ENCODE data around the gene ADRA2A.

Gene ADRA2A

DNA sequence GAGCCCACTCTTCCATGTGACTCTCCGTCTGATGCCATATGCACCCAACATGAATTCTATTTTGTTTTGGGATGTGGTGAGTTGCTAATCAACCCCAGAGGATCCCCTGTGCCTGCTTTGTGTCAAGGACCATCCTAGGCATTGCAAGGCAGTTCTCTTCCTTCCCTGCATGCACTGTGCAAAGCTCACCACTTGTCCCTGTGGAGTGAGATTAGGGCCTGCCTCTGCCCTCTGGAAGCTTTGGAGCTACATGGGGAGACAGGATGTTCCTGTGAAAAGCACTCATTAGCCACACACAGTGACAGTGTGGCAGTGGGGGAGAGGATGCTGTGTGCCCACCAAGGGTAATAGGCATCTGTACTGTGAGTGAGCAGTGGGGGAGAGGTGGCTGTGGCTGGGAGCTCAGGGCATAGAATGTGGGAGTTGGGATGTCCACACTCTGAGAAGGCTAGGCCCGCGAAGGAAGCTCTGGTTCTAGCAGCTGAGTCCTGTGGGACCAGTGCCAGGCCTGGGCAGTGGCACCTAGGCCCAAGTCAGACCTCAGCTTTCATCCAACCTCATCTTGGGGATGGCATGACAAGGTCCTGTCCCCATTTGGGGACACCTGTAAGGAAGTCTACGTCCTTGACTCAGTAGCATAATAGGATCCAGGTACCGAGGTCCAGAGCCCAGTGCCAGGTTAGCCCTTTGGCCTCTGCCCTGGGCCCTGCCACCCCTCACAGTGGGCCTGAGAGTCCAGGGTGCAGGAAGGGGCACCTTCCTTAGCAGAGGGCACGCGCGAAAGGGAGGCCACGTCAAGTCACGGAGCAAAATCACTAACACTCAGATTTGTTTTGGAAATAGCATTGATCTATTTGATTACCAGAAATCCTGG lies 6.6 kb downstream of the ADRA2A start:
- no peak for DNase-seq (ENCODE audit: low read depth in 2 of 2)

DNA sequence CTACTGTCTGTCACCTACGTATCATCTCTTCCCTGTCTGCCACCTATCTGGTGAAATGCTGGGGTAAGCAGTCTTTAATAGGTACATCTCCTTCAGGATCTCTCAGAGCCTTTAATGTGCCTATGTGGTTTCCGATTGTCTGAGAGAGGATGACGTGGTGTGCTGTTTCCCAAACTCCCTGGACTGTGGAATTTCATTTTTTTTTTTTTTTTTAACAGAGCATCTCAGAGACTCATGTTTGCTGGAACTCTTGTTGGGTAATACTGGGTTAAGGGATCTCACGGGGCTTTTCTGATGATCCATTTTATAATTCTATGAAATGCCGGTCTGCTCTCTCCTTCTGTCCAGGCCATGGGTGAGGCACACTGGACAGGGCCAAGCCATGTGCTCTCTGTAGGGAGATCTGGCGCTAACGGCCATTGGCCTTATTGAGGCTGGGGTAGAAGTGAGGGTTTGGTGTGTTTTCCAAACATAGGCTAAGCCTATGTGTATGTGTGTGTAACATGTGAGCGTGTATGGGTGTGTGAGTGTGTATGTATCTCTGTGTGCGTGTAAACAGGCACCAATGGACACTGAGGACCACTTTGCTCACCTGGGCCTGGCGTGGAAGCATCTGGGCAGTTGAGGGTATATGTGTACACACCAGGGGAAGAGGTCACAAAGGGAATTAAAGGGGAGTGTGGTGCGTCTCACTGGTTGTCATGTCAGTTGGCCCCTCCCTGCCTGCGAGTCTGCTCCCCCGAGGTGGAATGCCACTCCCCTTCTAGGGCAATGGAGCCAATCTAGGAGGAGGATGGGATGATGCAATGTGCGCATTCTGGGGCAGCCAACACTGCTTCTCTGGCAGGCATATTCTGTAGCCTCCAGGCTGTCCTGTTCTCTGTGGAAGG lies 7.8 kb downstream of the ADRA2A start:
- DNase-seq (ENCODE audit: low read depth in 2 of 2) = no peak

DNA sequence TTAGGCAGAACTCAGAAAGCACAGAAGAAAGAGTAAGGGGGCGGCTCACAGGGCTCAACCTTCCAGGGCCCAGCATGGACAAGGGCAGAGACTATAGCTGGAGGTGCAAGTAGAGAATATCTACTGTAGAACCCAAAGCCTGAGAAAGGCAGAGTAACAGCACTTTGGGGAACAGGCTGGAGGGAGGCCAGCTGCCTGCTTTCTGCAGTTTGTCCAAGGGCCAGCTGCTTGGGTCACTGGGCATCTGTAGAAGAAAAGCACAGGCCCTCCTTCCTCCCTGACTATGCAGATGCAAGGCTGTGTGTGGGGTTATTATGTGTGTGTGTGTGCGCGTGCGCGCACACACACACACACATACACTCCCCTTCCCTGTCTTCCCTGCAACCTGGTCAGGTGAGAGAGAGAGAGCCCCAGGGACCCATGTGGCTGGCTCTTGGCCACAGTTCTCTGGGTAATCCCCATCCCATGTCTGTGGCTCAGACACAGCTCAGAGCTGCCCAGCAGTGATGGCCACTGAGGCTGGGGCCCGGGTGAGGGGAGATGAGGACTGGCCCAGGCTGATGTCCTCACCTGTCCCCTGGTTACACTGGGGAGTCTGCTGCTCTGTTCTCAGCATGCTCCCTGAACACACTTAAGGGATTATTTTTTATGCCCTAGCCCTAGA lies 9.0 kb downstream of the ADRA2A start:
- no peak for DNase-seq (ENCODE audit: low read depth in 2 of 2)

DNA sequence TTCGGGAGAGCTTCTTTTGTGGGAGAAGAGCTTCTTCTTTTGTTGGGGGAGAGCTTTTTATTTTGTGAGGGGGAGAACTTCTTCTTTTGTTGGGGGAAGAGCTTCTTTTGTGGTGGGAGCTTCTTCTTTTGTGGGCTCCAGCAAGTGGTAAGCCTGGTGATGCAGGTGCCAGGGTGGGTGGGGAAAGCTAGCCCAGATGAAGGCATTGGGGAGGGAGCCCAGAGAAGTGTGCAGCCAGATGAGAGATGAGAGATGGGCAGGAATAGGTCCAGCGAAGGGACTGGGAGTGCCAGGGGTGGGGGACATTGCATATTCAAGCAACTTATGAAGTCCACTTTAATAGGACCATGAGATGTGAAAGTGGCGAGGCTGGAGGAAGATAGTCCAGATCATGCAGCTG lies 9.7 kb downstream of the ADRA2A start:
- no peak for DNase-seq (ENCODE audit: low read depth in 2 of 2)

DNA sequence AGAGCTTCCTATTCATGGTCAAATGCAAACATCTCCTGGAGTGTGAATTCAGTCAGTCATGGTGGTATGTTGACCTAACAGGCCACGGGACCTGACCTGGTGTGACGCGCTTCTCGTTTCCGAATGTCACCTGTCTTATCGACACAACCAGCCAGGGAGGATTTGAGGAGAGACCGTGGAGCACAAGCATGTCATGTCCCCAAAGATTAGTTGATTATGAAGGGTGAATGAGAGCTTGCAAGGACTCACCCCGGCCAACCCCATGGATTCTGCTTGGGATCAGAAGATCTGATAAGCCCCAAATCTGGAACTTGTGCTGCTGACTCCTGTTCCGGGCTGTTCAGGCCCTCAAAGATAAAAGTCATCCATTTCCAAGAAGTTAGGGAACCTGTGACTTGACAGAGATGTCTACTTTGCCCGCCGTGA lies 10.5 kb downstream of the ADRA2A start:
- DNase-seq (ENCODE audit: low read depth in 2 of 2) = no peak

DNA sequence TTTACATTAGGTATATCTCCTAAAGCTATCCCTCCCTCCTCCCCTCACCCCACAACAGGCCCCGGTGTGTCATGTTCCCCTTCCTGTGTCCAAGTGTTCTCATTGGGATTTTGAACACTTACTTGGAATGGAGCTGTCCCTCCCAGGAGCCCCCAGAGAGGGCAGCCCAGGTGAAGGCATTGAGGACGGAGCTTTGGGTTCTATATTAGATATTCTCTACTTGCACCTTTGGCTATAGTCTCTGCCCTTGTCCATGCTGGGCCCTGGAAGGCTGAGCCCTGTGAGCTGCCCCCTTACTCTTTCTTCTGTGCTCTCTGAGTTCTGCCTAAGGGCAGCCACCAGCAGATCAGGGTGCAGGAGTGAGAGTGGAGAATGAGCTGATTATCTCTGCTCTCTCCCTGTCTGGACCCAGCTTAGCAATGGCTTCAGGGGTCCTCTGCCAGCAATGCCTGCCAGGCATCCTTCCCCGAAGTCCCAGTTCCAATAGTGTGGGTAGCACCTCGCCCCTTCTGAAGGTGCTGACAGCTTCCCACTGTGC lies 11.2 kb downstream of the ADRA2A start:
- DNase-seq (ENCODE audit: low read depth in 2 of 2) = no peak

DNA sequence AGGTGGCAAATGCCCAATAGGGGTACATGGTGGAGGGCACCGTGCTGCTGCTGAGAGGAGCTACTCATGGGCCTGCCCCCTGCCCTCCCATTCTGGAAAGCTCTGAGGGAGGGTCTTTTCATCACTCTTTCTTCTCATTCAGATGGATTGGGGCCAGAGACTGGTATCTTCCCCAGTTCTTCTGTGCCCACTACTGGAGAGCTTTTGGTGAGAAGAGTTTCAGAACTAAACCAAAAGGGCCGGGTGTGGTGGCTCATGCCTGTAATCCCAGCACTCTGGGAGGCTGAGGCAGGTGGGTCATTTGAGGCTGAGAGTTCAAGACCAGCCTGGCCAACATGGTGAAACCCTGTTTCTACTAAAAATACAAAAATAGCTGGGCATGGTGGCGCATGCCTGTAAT lies 12.5 kb downstream of the ADRA2A start:
- no peak for DNase-seq (ENCODE audit: low read depth in 2 of 2)

DNA sequence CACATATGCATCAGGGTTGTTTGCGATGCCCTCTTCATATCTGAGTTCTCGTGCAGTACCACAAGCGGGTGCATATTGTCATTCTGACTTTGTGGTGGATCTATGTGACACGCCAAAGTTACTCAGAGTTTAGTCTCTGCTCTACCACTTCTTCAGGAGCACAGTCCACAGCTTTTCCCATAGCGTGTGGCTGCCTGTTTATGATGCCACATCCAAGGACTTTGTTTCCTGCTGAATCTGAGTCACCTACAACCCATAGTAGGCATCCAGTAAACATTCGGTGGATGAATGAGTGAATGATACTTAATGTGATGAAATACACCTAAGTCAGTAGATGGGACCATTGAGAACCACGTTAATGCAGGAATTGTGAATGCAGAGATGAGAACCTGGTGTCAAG lies 15.0 kb downstream of the ADRA2A start:
- DNase-seq (ENCODE audit: low read depth in 2 of 2) = no peak

DNA sequence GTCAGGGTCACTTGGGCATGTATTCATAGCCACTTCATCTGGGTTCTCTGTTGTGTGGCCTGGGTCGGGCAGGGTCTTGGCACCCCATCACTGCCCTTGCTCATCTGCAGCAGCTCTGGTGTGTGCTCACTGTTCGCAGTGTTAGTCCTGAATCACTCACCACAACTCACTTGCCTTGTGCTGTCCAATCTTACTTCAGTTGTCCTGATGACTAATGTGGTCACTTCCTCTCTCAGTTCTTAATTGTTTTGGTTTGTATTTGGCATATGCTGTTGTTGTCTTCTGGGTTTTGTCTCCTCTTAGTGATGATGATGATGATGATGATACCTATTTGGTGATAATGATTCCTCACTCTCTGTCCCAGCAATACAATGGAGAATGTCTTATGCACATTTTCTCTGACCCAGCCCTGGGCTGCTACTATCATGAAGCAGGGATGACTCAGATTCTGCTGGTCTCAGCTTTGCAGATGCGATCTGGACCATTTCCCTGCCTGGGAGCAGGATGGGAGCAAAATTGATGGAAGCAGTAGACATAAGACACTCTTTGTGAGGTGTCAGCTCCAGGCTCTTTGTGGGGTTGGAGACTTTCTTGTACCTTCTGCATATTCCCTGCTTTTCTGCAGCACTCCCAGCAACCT lies 17.0 kb downstream of the ADRA2A start:
- no peak for DNase-seq (ENCODE audit: low read depth in 2 of 2)

DNA sequence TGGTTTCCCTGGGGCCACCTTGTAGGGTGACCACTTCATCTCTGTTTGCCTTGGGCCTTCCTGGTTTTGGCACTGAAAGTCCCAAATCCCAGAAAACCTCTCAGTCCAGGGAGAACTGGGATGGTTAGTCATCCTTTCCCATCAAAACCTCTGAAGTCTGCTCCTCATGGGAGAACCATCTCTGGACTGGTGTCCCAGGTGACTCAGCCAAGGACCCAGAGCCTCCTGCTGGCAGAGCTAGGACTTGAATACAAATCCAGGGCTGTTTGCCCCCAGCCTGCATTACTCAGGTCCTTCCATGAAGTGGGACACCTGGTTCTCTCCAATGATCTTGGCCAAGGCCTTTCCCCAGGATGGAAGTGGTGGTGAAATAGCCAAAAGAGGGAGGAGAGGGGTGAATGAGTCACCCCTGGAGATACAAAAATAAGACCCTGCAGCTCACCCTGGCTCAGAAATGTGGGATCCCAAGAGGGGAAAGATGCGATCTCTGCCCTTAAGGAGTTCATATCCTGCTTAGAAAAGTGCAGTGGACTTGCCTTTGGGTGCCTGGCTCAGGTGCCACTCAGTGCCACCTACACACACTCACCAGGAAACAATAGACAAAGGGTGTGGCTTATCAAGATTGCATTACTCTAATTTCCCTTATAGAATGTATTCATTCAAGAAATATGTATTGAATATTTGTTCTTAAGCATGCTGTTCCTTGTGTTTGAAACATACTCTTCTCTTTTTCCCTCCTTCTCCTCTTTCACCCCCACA lies 22.0 kb downstream of the ADRA2A start:
- no peak for DNase-seq (ENCODE audit: low read depth in 2 of 2)

DNA sequence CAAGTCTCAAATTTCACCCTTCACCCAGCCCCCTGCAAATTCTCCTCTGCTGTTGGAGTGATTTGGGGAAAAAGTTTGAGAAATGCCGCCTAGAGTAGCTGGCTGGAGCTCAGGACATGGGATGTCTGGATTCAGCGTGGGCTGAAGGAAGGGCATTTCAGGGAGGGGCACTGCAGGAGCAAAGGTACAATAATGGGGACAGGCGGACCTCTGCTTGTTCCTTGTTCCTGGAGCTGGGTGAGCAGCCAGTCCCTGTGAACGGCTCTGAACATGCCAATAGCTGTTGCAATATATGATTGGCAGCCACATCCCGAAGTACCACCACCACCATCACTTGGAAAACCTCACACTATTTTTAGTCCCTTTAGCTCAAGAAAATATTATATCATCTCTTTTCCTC lies 23.4 kb downstream of the ADRA2A start:
- no peak for DNase-seq (ENCODE audit: low read depth in 2 of 2)

DNA sequence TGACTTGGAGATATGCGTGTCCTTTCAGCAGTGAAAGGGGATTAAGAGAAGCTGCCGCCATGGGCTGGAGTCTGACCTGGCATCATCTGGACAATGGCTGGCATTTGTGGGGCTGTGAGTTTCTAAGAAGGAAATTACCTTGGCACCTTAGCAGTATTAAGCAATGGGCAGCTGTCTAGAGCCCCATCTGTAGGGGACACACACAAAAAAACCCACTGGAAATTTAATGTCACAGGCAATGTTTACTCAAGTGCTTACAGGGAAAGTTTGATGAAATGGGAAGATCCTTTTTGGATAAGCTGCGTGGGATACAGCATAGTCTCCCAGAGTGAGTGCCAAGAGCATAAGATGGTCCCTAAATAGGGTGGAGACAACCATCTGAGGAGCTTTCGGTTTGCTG lies 25.0 kb downstream of the ADRA2A start:
- no peak for DNase-seq (ENCODE audit: low read depth in 2 of 2)

DNA sequence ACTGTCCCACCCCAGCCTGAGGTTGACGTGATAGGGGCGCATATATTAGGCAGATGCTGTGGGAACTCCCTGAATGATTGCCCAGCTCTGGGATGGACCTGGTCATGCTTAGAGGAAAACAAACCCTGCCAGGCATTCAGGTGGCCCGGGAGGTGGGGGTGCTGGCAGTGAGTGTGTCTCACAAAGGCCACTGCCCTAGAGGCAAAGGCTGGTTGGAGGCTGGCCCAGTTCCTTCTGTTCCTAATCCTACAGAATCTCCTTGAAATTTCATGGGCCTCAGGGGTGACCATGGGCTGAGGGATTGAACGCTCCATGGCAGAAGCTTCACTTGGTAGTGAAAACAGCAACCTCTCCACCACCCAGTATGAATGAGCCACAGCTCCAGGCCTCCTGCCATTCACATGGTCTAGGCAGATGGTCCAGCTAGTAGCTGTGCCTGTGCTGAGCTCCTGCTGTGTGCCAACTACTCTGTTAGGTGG lies 25.6 kb downstream of the ADRA2A start:
- DNase-seq (ENCODE audit: low read depth in 2 of 2) = no peak

DNA sequence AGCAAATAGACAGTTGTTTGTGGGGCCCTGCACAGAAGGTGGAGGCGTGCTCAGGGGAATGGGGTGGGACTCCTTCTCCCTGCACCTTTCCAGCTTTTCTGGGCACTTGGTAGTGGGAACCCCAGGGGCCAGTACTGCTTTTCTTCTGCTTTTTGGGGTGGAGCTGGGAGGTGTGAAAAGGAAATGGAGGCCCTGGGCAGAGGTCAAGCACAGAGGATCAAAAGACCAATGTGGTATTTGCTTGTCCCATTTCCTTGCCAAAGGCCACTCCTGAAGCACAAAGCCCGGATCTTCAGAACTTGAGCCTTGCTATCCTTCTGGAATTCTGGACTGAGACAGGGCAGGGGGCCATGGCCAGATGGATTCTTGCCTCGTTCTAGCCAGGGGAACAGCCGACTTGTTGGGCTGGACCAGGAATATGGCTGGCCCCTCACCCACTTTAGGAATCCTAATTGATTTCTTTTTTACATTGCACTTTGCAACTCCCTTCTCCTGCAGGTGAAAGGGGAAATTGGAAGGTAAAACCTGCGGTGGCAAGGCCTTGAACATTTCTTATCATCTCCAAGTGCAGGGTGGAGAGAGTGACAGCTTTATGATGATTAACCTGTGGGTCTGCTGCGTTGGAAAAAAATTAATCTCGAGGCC lies 26.5 kb downstream of the ADRA2A start:
- no peak for DNase-seq (ENCODE audit: low read depth in 2 of 2)

DNA sequence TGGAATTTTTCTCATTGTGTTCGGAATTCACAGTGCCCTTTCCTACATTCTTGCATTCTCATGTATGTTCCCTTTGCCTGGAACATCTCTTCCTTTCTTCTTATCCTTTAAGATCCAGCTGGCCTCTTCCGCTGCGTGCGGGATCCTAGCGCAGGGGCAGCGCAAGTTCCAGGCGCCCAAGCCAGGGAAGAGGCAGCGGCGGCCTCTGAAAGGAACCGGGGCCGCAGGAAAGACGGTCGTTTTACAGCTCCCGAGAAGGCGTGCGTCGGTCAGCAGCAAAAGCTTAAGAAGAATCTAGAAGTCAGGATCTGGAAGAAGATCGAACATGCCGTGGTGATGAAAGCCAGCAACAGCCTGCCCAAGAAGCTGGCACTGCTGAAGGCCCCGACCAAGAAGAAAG lies 28.0 kb downstream of the ADRA2A start:
- DNase-seq (ENCODE audit: low read depth in 2 of 2) = no peak

DNA sequence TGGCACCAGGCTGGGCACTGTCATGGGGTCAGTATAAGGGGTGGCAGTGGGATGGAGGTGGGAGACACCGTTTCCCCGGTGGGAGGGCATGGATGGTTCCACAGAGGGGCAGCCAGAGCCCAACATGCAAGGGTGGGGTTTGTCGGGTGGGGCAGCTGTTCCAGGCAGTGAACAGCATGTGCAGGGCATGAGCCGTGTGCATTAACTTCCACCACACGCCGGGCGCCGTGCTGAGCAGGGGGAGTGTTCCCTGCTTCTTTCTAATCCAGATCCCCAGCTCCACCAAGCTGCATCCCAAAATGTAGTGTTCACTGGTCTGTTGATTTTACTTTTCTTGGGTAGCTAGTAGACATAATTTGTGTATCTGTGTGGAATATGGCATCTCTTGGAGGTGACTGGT lies 29.3 kb downstream of the ADRA2A start:
- no peak for DNase-seq (ENCODE audit: low read depth in 2 of 2)

DNA sequence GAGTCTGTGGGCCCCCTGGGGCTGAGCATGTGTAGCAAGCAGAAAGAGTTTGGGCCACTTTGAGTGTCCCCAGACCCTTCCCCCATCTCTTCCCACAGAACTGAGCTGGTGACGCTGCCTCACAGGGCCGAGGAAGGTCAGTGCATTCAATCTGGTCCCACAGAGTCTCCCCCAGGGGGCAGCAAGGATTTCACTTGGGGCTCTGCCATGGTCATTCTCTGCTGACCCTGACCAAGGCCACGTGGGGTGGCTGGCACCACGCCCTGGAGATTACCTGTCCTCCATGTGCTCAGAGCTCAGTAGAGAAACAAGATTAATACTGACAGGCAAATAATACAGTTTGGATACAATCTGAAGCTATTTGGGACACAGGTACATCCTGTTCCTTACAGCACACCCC lies 30.2 kb downstream of the ADRA2A start:
- DNase-seq (ENCODE audit: low read depth in 2 of 2) = no peak

DNA sequence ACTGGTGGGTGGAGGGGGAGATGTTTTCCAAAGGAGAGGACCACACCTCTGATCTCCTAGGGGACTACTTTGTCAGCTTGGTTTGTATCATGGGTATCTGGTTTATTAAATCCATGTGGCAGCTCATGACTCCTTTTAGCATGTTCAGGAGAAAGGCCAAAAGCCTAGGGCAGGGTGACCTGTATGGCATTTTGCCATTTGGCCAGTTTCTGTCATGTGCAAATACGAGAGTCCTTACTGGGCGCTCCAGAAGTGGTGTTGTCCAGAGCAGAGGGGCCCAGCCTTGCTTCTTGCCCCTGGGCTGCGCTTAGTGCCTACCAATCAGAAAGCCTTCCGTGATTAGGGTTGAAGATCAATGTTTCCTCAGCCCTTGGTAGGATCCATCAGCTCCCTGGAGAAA lies 31.0 kb downstream of the ADRA2A start:
- no peak for DNase-seq (ENCODE audit: low read depth in 2 of 2)

DNA sequence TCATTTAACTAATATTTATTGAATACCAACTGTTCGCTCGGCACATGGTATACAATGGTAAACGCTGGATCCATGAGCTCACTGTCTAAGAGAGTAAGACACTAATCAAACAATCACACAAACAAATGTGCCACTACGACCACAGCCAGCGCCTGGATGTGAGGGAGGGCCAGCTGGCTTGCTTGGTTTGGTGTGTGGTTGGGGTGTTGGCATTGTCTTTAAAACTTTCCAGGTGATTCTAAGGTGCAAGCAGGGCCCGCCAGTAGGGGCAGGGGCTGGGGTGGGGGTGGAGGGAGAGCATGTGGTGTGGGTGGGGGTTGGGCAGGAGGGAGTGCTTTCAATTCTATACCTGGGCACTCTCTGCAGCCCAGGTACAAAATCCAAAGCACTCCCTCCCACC lies 31.6 kb downstream of the ADRA2A start:
- no peak for DNase-seq (ENCODE audit: low read depth in 2 of 2)
